GM12801 (cell line): Measurements from ENCODE around the gene NKX1-1.

Experiments used
- CTCF ChIP-seq: IDR thresholded peaks from one replicate; pipeline ENCODE4 v1.5.1; 2011; ENCODE audit warnings: control low read depth; ENCODE audit not compliant: insufficient read length; ENCODE audit errors: extremely low read depth

Gene NKX1-1

GRCh38 chr4:1385373-1386340 is 20.6 kb downstream of the NKX1-1 start:
- no peak for TF ChIP-seq CTCF

DNA sequence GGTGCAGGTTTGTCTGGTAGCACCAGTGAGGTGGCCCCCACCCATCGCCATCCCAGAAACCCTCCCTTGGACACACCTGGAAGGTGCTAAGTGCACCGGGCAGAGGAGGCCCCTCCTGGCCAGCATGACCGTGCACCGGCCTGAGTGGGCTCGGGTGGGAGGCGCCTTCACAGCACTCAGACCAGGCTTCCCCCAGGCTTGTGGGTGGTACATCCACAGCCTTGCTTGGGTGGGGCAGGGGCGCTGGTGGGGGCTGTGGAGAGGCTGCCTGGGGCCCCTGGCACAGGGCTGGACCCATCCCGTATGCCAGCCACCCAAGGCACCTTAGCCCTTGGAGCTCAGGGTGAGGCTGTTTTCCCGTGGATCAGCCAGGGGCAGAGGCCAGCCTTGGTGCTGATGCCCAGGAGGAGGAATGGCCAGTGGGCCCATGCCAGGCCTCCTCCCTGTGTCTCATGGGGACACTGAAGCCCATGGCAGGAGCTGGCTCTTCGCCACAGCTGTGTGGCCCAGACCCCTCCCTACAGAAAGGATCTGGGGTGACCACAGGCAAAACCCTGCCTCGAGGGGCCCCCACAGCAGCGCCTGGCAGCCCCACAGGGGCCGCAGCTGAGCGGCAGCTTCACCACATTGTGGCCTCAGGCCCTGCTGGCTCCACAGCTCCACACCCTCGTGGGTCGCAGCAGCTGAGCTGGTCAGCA is 21.4 kb downstream of the NKX1-1 start:
- no peak for TF ChIP-seq CTCF

GRCh38 chr4:1383728-1384591 is 22.3 kb downstream of the NKX1-1 start:
- no peak for TF ChIP-seq CTCF

DNA sequence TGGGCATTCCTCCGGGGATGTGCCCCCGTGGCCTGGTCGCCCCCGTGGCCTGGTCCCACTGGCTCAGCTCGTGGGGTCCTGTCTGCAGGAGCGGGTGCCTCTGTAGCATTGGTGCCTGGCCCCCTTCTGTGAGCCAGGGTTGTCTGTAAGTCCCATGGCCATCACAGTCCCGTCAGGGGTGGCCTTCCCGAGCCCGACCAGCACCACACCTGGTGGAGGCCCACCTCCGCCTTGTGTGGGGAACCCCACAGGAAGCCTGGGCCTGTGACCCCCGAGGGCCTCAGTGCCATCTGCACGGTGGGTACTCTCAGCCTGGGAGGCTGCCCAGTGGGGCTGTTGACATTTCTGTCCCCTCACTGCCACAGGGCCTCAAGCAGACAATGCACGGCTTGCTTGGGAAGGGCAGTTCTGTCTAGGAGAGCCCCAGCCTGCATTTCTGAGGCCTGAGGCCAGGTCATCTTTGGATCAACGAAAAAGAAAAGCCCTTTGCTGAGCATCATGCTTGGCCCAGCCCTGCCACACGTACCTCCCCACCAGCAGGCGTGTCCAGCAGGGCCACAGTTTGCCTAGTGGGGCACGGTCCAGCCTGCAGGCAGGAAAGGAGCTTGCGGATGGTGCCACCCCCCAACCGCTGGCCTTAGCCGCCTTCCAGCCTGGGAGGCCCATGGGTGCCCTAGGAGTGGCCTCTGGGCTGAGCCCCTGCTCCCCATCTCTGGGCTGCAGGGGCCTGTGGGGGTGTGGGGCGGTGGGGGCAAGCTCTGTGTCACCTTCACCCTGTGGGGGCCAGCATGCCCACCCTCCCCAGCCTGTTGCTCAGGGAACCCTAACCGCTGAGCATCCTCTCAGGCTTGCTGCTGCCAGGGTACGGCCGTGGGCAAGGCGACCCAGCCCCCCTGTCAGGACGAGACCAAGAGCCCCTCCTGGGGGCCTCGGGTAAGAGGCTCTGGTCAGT is 23.2 kb downstream of the NKX1-1 start:
- no peak for TF ChIP-seq CTCF

DNA sequence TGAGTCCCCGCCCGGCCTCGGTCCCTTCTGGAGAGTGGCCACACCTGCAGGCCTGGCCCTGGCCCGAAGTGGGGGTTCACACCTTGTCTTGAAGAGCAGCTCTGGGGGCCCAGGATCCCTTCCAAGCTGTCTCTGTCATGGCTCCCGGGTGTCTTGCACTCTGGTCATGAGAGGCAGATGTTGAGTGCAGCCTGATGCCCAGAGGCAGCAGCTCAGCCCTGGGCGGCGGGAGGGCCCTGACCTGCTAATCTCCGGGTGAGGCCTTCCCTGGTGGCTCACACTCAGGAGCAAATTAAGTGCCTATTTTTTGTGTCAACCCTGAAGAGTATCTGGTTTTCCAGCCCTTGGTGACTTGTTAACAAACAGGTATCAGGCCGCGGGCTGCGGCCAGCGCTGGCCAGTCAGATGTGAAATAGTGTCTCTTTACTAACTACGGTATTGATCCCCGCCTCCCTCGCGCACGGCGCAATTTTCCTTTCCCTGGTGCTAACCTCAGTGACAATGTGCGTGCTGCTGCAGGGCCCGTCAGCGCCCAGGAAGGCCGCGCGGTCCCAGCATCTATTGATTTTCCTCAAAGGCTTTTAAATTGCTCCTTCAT is 24.2 kb downstream of the NKX1-1 start:
- TF ChIP-seq CTCF, result no peak

DNA sequence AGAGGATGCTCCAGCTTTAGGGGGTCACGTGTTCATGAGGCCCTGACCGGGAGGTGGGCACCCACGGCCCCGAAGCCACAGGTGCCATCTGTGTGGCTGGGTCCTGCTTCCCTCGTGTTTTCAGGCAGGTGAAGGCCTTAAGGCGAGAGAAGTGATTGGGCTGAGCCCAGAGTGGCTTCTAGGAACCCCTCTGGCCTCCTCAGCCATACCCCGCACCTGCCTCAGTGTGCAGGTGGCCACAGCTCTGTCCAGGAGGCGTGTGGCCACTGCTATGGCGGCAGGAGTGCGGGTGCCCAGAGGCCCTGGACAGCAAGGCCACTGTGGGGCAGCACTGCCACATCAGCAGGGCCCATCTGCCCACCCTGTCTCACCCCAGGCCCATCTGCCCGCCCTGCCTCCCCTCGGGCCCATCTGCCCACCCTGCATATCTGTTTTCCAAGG is 25.0 kb downstream of the NKX1-1 start:
- TF ChIP-seq CTCF, result no peak
